Raji (cell line): ENCODE data around the gene CCDC127.

Experiments used
- POLR2A ChIP-seq: IDR thresholded peaks from 2 replicates; pipeline ENCODE4 v1.6.1; 2011; ENCODE audit warnings: low read depth, low read length, control low read depth; ENCODE audit not compliant: insufficient read depth

CCDC127 gene

DNA sequence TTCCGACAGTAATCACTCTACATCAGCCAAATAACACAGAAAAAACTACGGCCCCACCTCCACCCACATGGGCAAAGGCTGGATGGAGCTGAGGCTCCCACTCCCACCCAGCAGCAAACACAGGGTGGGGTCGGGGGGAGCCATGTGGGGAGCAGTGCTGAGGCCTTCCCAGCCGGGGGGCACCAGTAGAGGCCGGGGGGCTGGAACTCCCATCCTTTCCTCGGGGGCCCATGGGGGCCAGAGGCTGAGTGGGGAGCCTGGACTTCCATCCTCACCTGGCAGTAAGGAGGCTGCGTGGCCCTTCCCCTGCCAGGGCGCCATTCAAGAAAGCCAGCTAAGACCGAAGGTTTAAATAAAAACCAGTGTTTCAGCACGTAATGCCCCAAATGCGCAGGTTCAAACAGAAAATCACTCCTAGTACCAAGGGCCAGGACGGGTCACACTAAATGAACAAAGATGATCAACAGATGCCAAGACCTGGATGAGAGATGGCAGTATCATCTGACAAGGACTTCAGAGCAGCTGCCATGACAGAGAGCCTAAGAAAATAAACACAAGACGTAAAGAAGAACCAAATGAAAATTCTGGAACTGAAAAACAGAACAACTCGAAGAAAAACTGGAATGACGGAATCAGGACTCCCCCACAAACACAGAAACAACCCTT lies 9.4 kb downstream of the CCDC127 start:
- no peak for TF ChIP-seq POLR2A

DNA sequence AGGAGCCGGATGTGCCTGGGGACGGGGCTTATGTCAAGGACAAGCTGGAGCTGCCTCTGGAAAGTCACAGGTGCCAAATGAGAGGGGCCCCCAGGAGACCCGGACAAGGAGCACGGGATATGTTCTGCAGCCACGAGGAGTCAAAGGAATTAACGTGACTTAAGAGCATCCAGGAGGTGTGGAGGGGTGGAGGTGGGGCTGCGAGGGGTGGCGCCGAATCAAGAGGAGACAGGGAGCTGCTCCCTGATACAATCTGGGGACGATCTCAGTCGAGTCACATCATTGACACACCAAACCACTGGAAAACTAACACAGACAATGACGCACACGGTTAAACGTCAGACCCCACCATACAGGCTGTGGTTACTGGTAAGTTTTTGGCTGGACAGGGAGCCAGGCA lies 10.4 kb downstream of the CCDC127 start:
- no peak for TF ChIP-seq POLR2A

DNA sequence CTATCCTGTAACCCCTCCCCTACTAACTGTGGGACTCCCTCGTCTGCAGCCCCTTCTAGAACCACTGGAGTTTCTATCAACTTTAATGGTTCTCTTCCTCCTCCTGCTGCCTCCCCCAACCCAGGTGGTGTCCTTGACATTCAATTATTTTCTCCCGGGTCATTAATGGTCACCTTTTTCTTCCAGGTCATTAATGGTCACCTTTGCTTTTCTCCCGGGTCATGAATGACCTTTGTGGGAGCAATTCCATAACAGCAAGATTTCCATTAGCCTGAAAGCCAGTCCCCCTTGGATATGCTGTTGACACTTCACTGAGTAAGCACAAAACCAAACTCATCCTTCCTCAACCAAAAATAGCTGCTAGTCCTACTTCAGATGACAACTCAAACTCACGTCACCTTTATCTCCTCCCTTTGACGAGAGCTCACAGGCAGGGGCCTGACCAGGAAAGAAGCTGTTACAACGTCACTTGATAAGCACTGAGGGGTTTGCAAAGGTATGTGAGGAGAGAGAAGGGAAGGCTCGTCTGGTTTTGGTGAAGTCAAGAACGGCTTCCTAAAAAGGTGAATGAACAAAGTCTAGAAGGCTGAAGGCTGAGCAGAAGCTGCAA lies 10.9 kb downstream of the CCDC127 start:
- no peak for TF ChIP-seq POLR2A

DNA sequence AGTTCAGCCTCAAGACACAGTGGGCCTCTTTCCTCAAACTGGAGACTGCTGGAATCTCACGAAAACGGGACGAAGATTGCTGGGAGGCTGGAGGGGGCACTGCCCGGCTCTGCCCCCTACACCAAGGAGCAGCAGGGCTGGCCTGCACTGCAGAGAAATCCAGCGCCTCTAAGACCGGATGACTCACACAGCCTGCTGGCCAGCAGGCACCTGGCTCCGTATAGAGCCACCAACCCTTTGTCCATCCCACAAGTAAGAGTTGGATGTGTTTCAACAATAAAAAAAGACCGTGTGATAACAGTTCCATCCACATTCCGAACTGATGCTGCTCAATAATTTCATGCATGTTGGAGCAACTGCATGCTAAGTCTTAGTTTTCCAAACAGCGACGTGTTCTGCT lies 11.5 kb downstream of the CCDC127 start:
- TF ChIP-seq POLR2A, result no peak

DNA sequence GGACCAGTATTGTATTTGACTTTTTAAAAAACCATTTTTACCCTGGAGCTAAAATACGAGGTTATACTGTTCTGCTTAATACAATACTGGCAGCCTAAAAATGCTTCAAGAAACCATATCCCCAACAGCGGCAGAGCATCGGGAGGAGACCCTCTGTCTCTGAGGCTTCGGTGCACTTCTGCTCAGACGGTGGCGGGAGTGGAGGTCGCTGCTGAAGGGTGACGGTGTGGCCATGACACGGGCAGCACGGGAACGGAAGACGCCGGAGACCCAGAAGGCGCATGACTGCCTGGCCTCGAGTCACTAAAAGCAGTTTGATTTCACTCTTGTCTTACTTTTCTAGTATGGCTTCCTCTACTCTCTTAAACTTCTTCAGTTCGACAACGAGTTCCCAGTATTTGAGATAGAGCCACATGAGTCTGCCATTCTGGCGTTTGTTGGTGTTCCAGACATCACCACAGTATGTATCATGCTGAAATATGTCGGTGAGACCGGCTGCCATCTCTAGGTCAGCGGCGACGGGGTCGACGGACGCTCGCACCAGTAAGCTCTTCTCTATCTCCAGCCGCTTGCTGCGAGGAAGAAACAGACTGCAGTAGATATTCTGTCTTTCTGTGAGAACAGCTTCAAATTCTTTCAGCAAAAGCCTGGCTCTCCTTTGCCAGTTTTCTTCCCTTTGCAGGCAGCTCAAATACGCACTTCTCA lies 12.8 kb downstream of the CCDC127 start:
- TF ChIP-seq POLR2A, result no peak

DNA sequence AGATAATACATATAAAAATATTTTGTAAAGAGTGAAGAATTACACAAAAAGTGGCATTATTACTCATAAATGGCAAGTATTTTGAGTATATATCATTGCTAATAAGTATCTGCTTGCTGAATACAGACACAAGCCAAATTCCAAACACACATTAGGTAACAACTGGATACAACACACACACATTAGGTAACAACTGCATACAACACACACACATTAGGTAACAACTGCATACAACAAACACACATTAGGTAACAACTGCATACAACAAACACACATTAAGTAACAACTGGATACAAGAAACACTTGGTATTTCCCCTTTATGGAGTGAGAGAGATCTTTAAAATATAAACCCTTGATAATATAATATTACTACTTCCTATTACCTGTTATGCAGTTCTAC lies 13.5 kb downstream of the CCDC127 start:
- TF ChIP-seq POLR2A, result no peak

DNA sequence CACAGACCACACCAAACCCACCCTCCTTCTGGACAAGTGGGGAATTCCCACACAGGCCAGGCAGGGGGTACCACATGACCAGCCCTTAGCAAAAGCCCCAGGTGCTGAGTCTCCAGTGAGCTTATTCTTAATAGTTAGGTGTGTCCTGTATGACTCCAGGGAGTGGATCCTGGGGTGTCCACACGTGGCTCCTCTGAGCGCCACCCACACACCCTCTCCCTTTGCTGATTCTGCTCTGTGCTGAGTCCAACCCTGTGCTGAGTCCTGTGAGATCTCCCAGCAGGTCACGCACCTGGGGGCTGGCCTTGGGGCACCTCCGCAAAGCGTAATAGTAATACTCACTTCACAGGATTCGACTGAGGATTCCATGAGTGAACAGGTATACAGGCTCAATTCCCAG lies 14.0 kb downstream of the CCDC127 start:
- no peak for TF ChIP-seq POLR2A

DNA sequence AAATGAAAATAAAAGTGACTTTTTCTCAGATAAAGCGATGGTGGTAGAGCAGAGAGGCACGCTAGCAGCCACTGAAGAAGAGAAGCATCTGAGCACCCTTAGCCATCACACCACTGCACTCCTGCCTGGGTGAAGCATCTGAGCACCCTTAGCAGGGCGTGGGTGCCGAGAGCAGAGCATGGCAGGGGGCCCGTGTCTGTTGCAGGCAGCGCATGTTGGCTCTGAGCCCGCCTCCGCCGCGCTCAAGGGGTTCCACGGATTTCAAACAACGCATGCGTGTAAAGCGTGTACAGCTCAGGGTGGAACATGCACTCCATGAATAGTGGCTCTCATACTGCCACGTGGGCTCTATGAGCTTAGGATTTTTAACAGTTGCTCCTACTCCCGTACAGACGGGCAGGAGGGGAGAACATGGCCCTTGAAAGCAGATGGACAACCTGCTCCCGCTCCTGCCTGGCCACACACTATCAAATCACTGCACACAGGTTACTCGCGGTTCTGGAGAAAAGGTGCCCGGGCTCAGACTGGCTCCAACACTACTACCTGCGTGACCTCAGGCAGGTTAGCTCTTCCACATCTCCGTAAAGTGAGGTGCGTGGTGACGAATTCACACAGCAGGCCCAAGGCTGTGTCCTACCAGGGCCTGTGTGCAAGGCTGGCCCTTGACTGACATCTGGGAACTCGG lies 14.6 kb downstream of the CCDC127 start:
- TF ChIP-seq POLR2A, result no peak

DNA sequence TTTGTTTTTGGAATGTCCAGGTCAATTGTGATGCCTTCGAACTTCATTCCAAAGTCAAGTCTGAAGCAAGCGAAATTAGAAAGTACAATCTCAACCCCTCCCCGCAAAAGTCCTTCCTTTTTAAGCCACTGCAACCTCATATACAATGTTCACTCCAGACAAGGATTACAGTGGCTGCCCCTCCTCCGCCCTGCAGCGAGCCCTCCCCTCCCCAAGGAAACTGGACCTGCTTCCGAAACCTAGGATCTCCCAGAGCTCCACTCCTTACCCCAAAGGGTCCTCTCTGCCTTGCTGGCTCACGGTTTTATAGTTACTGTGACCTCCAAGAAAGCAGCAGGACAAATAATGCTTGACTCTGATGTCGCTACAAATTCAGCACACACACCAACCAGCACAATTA lies 16.3 kb downstream of the CCDC127 start:
- TF ChIP-seq POLR2A, result no peak

DNA sequence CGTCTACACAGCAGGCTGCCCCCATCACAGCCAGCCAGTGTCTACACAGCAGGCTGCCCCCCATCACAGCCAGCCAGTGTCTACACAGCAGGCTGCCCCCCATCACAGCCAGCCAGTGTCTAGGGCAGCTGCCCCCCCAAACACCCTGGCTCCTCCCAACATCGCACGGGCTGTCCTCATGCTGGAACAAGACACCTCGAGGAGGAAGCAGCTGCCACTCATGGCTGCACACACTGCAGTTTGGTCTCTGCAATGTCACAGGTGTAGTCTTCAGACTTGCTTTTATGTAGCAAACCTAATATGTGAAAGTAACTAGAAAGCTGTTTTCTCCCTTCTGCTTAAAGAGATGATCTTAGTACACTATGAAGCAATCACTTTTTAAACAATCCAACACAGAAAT lies 17.0 kb downstream of the CCDC127 start:
- no peak for TF ChIP-seq POLR2A

DNA sequence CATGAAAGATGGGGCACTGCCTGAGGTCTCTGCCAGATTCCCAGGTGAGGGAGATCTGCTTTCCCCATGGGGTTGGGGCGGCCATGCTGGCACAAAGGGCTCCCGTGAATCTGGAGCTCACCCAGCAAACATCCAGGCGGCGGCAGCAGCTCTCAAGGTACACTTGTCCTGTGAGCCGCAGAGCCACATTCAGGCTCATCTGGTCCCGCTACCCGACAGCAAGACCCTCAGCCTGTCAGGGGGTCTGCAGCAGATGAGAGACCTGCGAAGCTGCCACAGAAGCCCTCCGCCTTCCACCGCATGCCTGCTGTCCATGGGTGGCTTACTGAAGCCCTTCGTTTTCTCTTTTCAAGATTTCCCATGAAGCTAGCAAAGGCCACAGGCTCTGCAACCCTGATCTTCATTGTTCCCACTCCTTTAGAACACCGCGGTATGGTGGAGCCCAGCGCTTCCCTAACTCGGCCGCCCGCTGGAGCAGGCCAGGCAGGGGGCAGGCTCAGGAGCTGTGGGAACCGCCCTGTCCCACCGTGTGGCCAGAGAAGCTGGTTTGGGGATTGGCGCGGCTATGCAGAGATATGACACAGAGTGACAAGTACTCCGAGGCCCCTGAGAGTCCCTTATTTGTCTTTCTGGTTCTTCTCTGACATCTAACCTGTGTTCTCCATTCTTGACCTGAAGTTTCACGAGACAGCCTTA lies 17.9 kb downstream of the CCDC127 start:
- TF ChIP-seq POLR2A, result no peak

DNA sequence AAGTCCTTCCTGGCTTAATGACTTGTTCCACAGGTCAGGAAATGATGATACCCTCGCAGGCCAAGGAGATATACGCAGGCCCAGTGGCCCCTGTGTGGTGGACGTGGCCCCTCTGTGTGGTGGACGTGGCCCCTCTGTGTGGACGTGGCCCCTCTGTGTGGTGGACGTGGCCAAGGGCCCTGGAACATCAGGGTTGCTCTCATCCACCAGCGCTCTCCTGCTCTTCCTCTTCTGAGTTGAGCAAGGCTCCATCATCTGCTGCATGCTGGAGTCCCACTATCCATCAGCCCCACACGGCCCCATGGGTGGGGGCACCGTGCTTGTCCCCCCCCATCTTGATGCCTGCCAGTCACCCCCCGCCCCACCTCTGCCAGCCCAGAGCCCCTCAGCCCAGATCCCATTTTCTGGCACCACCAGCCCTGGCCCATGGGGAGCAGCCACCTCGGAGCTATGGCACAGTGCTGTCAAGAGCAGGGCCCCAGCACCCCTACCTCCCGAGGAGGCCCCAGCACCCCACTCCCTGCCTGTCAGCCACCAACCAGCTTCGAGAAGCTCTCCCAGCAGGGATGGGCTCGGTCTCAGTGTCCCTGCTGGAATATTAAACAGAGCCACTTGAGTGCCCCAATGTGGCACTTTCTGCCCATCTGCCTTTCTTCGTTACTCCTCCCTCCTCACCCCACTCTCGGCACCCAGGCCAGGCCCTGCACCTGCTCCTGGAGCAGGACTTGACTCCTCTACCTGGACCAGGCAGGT lies 18.6 kb downstream of the CCDC127 start:
- TF ChIP-seq POLR2A, result no peak

DNA sequence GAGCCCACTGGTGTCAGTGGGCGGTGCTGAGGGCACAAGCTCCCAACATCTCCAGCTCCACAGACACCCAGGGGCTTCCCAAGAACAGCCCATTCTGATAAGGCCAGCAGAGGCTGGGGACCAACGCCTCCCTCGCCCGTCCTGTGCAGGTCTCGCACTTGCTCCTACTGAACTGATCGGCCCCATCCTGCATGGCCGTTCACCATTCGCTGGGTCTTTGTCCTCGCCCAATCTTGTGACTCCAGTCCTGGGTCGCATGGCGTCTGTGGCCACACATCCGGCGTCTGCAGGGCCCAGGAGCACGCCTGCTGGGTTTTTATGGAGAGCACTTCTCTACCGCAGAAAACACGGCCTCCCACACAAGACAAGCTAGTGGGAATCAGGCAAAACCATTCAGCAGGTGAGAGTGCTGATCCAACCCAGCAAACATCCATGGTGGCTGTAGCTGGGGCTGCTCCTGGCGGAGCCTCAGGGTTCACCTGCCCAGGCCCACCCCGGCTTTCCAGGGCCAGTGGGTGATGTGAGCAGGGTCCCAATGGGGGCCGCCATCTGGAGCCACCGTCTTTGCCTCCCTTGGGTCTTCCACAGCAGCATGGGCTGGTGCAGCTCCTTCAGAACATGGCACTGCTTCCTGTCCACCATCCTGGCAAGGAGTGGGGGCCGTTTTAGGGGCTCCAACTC lies 19.3 kb downstream of the CCDC127 start:
- TF ChIP-seq POLR2A, result no peak

DNA sequence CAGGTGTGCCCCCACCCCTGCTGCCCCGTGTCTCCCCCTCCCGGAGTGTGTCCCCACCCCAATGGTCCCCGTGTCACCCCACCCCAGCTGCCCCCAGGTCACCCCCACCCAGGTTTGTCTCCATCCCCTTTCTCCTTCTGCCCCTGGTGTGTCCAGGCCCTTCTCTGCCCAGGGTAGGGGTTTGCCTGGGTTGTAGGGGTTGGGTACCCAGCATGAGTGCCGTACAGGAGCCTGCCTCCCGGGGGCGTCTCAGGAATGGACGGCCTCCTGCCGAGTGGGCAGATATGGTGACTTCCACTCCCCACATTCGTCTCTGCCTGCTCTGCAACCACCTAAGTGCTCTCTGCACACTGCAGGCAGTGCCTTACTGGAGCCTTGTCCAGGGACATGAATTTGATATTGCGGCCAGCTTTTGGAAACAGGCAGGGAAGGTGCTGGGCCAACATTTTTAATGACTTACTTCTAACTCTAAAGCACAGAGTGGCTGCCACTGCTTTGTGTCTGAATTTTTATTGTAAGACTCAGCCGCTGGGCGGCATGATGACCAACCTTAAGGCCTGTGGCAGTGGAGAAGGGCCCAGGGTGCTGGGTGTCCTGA lies 20.0 kb downstream of the CCDC127 start:
- TF ChIP-seq POLR2A, result no peak

DNA sequence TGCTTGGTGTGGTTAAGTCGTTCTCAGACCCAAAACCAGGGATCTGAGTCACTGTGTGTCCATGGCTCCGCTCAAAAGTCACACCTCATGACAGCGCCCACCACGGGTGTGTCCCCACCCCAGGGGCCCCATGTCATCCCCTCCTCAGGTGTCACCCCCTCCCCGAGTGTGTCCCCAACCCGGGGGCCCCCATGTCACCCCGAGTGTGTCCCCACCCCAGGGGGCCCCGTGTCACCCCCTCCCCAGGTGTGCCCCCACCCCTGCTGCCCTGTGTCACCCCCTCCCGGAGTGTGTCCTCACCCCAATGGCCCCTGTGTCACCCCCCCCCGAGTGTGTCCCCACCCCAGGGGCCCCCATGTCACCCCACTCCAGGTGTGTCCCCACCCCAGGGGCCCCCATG lies 21.6 kb downstream of the CCDC127 start:
- no peak for TF ChIP-seq POLR2A
